CD4-positive, alpha-beta T cell treated with Interleukin-1 beta for 1 hour (primary cell): Measurements from ENCODE around the gene SCGB3A2.
"Not testable (repeated sequence)": the region's sequence is repeated elsewhere in the genome, so short reads cannot be mapped to it uniquely, and the experiment has no call there.

Experiments used
- DNase-seq, 2 donors: peaks; one replicate each; pipeline ENCODE4 v3.0.0-alpha.2; 2020 to 2022

The SCGB3A2 gene

DNA sequence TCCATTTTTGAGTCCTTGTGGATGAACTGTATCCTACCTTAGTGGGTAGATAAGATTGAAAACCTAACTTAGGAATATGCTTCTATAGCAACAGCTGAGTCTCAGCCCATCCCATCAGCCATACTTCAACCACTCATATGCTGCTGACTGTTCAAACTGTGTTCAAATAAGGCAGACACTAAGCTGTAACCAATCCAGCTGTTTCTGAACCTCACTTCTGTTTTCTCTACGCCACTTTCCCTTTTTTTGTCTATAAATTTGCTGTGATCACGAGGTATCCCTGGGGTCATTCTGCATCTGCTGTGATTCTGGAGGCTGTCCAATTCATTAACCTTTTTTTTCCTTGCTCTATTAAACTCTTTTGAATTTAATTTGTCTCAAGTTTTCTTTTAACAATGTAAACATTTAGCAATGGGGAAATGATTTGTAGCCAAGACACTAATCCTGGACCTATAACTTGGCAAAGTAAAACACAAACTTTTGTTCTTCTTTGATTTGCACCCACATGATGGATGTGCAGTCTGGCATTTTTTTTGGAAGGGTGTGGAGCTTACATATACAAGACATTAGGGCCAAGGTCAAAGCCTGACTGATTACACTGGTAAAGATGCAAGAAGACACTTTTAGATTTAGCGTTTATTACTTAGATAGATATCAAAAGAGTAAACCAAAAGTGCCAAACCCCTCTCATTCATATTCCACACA, 14.9 kb upstream of the SCGB3A2 start:
- no peak for DNase-seq

DNA sequence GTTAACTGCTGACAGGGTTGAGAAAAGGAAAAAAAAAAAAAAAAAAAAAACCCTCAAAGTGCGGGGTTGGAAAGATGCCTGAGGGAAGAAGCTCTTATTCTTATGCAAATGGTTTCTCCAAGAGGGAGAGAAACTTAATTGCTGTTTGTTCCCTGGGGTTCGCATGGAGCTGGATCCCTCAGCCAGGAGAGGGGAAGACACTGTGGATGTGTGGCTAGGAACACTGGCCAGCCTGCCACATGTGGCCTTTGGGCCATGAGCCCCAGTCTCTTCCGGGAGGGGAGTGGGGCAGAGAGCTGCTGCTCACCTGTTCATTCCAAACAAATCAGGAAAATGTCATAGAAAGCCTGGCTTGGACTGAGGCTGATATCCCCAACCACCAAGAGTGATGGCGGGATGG, 9.4 kb upstream of the SCGB3A2 start:
- no peak for DNase-seq

- not testable (repeated sequence) for DNase-seq
Measured at GRCh38 chr5:147869892-147870291, 8.6 kb upstream of the SCGB3A2 start.

DNA sequence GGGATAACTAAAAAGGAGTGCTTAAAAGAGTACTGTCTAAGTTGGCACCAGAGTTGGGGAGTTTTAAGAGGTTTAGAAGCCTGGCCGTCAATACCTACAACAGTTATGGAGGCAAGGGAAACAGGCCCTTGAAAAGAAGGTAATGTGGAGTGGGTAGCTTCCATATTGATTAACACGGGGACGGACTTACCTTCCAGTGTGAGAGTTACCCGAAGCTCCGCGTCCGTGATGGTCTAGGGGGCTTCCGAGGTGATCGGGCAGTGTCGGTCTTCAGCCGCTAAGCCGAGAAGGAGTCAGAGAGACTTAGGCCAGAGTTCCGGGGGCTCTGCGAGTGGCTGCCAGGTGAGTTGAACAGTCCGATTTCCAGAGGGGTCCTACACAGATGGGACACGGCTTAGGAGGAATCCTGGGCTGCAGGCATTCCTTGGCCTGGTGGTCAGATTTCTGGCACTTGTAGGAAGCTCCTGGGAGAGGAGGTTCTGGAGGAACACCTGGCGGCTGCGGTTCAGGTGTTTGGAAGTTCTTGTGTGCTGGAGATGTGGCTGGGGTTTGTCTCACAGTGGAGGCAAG, 6.4 kb upstream of the SCGB3A2 start:
- not testable (repeated sequence) for DNase-seq

- not testable (repeated sequence) for DNase-seq
Measured at GRCh38 chr5:147872744-147873435, 5.6 kb upstream of the SCGB3A2 start.

- not testable (repeated sequence) for DNase-seq
Measured at GRCh38 chr5:147874118-147874875, 4.2 kb upstream of the SCGB3A2 start.

- DNase-seq = no peak
Measured at GRCh38 chr5:147874910-147875367, 3.6 kb upstream of the SCGB3A2 start.

GRCh38 chr5:147876141-147876540, 2.4 kb upstream of the SCGB3A2 start:
- no peak for DNase-seq

- no peak for DNase-seq
Measured at GRCh38 chr5:147876626-147877025, 1.9 kb upstream of the SCGB3A2 start.

DNA sequence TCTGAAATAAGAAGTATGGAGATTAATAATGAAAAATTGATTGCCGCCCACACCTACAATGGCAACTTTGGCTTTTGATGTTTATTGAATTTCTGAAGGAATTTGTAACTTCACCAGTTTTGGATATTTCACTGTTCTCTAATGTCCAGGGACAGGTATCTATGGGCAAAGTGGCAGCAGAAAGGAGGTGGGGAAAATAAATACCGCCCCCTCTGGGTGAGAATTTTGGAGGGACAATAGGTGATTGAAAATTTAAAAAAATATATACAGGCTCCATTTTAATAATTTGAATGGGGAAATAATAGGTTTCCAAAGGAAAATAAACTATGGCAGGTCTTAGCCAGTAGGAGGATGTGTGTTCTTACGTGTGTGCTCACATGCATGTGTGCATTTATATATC, 1.3 kb downstream of the SCGB3A2 start:
- no peak for DNase-seq

- no peak for DNase-seq
Measured at GRCh38 chr5:147880487-147880886, 2.0 kb downstream of the SCGB3A2 start.

GRCh38 chr5:147882586-147883313, 4.2 kb downstream of the SCGB3A2 start:
- no peak for DNase-seq

DNA sequence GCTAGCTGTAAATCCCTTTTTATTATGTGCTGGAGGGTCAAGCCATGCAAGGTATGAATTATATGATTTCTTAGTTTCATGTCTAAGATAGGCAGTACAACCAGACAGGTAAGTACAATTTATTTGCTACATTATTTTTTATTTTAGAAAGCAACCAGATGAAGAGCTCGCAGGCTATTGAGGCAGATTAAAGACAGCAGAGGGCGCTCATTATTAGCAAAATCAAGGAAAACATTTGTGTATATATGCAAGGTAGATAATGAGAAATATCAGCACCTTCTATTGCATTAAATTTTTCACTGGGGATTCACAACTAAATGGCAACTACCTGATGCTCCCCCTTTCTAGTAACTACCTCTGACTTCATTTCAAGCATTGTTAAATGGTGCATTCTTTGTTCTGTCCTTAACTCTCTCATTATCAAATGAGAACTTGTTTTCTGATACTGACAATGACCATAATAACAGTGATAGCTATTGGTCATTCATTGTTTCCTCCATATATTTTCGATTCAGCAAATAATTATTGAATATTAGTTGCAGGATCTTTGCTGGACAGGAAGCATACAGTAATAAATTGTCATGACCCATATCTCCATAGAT, 8.6 kb downstream of the SCGB3A2 start:
- DNase-seq = no peak

- no peak for DNase-seq
Measured at GRCh38 chr5:147887930-147888329, 9.4 kb downstream of the SCGB3A2 start.

DNA sequence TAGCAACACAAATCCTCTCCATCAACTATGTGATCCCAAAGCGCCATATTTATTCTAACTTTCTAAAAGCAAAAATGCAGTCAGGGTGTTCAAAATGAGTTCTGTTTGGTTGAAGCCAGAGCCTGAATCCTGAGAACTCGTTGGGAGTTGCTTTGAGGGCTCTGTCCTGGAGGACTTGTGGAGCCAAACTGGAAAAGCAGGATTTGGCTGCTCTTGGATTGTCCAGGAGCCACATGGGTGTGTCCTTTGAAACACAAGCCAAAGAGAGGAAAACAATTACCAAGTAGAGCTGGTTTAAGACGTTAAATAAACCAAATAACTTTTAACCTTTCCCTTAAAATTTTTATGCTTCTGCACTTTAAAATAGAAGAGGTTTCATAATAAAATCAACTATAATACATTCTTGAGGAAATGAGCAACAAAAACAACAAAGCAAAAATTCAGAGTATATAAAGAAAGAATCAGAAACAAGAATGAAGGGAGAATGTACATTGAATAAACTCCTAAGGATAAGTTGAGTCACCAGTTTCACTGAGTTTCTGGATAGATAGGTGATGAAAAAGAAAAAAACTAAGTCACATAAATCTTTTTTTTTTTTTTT, 14.3 kb downstream of the SCGB3A2 start:
- DNase-seq = no peak

GRCh38 chr5:147893820-147894219, 15.3 kb downstream of the SCGB3A2 start:
- DNase-seq = no peak

DNA sequence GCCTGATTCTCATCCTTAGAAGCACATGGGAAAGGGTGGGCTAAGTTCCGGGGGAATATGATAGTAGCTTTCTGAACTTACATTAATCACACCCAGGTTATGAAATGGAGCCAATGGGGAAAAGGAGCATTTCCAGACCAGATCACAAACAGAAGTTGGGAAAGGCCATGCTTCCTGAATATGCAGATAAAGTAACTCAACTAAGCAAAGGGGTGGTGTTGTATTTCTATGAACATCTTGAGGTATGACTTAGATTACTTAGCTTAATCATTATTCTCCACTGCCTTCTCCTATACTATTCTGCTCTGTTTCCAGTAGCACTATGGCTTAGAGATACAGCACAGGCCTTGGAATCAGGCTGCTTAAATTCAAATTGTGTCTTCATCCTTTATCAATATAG, 17.4 kb downstream of the SCGB3A2 start:
- DNase-seq = no peak

GRCh38 chr5:147898875-147899401, 20.4 kb downstream of the SCGB3A2 start:
- DNase-seq = no peak

DNA sequence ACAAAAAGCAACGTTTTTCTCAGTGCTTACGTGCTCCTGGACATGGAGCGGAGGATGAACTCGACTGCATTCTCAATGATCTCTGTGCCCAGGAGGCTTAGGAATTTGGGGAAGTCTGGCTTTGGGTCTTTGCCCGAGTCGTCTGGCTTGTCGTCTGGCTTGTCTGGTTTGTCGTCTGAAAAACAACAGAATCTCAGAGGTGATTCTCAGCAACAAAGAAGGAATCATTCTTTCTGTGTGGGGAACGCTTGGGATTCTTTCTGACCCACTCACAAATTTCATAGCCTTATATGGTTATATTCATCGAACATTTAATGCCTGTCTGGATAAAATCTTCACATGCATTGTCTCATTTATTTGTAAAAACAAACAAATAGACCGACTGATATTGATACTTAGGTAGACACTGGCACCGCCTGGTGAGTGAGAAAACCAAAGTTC, 23.1 kb downstream of the SCGB3A2 start:
- DNase-seq = no peak

DNA sequence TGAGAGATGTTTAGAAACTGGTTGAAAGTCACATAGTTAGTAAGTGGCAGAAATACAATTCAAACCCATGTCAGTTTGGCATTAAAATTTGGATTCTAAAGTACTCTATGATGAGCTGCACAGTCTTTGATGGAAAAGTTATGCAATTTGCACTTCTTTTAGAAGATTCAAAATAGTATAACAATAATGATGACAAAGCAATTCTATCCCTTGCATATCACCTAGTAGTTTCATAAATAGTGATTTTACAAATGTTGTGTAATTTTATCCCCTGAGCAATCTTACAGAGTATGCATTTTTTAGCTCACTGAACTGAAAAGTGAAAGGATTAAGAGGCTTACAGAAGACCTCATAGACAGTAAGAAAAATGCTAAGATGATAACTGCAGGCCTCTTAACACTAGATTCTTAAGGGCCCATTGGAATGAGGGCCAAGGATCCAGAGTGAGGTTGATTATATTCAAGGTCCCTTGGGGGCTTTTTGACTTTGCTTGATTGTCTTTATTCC, 24.2 kb downstream of the SCGB3A2 start:
- DNase-seq = no peak

DNA sequence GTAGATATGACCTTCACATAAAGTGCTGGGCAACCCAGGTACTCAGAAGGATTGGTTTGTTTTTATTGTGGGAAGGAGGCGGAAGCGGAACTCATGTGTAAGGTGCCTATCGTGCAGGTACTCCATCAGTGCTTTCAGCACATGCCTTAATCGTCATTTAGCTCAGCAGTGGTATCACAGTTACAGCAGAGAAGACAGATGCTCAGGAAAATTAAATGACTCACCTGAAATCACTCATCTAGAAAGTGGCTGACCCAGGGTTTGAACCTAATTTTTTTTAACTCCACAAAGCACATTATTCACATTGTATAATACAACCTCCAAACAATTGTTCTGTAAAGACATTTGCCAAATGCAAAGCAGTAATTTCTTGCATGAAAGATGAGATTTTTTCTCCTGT, 25.6 kb downstream of the SCGB3A2 start:
- no peak for DNase-seq
